ENCODE results near the gene ZRANB3.

ZRANB3 gene

DNA sequence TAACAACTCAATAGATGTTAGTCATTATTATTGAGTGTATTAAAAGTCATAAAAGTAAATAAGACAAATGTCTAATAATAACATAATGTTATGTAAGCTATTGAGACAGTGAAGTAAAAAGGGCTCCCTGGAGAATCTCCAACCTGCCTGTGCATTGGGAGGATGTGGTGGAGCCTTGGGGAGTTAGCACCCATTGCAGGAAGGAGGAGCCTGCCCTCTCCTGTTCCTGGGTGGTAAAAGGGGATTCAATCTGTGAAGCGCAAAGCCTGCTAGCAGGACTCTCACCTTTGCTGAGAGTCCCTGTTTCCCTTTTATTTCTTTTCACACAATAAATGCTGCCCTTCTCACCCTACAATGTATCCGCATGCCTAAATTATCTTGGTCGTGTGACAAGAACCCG lies 272.8 kb downstream of the ZRANB3 start:
- DNase-seq (ENCODE audit: low read depth in 2 of 2) = peak in 1 of 2 donors; percentile 22
- TF ChIP-seq, protein P1, sequence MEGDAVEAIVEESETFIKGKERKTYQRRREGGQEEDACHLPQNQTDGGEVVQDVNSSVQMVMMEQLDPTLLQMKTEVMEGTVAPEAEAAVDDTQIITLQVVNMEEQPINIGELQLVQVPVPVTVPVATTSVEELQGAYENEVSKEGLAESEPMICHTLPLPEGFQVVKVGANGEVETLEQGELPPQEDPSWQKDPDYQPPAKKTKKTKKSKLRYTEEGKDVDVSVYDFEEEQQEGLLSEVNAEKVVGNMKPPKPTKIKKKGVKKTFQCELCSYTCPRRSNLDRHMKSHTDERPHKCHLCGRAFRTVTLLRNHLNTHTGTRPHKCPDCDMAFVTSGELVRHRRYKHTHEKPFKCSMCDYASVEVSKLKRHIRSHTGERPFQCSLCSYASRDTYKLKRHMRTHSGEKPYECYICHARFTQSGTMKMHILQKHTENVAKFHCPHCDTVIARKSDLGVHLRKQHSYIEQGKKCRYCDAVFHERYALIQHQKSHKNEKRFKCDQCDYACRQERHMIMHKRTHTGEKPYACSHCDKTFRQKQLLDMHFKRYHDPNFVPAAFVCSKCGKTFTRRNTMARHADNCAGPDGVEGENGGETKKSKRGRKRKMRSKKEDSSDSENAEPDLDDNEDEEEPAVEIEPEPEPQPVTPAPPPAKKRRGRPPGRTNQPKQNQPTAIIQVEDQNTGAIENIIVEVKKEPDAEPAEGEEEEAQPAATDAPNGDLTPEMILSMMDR (IDR thresholded peaks at IDR 0.05; ENCODE audit: low read depth, low read length) = no peak
- H3K4me3 ChIP-seq (replicated peaks in 1 of 2; ENCODE audit: low read depth in 2 of 2, low read length in 2 of 2) = no peak overlapping the region

DNA sequence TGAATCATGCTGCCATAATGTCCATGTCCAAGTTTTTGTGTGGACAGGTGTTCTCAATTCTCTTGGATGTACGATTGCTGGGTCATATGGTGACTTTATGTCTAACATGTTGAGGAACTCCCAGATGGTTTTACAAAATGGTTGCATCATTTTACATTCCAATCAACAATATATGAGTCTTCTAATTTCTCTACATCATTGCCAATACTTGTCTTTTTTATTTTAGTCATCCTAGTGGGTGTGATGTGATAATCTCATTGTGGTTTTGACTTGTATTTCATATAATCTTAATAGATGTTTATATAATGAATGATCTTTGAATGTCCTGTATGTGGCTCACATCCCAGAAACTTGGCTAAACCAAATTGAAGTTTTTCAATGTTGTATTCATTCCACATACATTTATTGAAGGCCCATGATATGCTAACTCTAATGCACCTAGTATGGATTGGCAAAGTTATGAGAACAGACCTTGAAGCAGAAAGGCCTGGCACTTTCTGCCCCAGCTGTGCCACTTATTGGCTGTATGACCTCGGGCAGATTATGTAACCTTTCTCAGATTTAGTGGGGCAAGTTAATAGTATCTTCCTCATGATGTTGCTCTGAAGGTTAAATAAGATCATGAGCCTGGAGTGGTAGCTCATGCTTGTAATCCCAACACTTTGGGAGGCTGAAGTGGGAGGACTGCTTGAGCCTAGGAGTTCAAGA lies 273.5 kb downstream of the ZRANB3 start:
- no peak overlapping the region for H3K4me3 ChIP-seq (replicated peaks in 1 of 2; ENCODE audit: low read depth in 2 of 2, low read length in 2 of 2)
- TF ChIP-seq, protein P1 (IDR thresholded peaks at IDR 0.05; ENCODE audit: low read depth, low read length) = no peak
- peak in 1 of 2 donors; percentile 65 for DNase-seq (ENCODE audit: low read depth in 2 of 2)

GRCh38 chr2:135256531-135257260 lies 274.3 kb downstream of the ZRANB3 start:
- peak; percentile 2 to 64 for DNase-seq (ENCODE audit: low read depth in 2 of 2)
- TF ChIP-seq, protein P1 (IDR thresholded peaks at IDR 0.05; ENCODE audit: low read depth, low read length) = no peak
- H3K4me3 ChIP-seq (replicated peaks in 1 of 2; ENCODE audit: low read depth in 2 of 2, low read length in 2 of 2) = no peak overlapping the region

- no peak overlapping the region for H3K4me3 ChIP-seq (replicated peaks in 1 of 2; ENCODE audit: low read depth in 2 of 2, low read length in 2 of 2)
- no peak for DNase-seq (ENCODE audit: low read depth in 2 of 2)
- TF ChIP-seq, protein P1 (IDR thresholded peaks at IDR 0.05; ENCODE audit: low read depth, low read length) = no peak
Measured at GRCh38 chr2:135255208-135255607, 275.8 kb downstream of the ZRANB3 start.

- TF ChIP-seq, protein P1 (IDR thresholded peaks at IDR 0.05; ENCODE audit: low read depth, low read length) = no peak
- H3K4me3 ChIP-seq (replicated peaks in 1 of 2; ENCODE audit: low read depth in 2 of 2, low read length in 2 of 2) = no peak overlapping the region
- DNase-seq (ENCODE audit: low read depth in 2 of 2) = no peak
Measured at GRCh38 chr2:135252805-135253458, 278.1 kb downstream of the ZRANB3 start.

- H3K4me3 ChIP-seq (replicated peaks in 1 of 2; ENCODE audit: low read depth in 2 of 2, low read length in 2 of 2) = no peak overlapping the region
- no peak for DNase-seq (ENCODE audit: low read depth in 2 of 2)
- TF ChIP-seq, protein P1 (IDR thresholded peaks at IDR 0.05; ENCODE audit: low read depth, low read length) = no peak
Measured at GRCh38 chr2:135248611-135249010, 282.4 kb downstream of the ZRANB3 start.
